Lung (tissue), 12 donors: ENCODE data around the gene SYTL4. TPM values are rescaled to one million over a fixed set of nuclear protein-coding genes. Genes with fewer than 3 reads are reported as not detected.

Source experiments
- ATAC-seq: fragments of 200-7000 bp; cut with Tn5 transposase; one replicate; pipeline ENCODE4 v1.9.1; 2020; ENCODE audit warnings: moderate number of reproducible peaks; ENCODE audit not compliant: insufficient read depth, low FRiP score
- DNase-seq, 3 donors: peaks; one replicate each; pipeline ENCODE4 v3.0.0-alpha.2; 2013 to 2017
- H3K27ac ChIP-seq, 2 donors: one replicate each; pipeline ENCODE4 v1.5.1; 2013; ENCODE audit warnings: mild to moderate bottlenecking in 2 of 2, moderate library complexity in 2 of 2, control low read depth in 1 of 2, inconsistent platforms in 1 of 2, low read depth in 1 of 2, low read length in 1 of 2
- H3K27me3 ChIP-seq, 3 donors: one replicate each; pipeline ENCODE4 v1.5.1; 2013; ENCODE audit warnings: low read length in 2 of 3; ENCODE audit not compliant: control insufficient read depth in 3 of 3, insufficient read depth in 3 of 3
- H3K36me3 ChIP-seq, 4 donors: one replicate each; pipeline ENCODE4 v1.5.1; 2013; ENCODE audit warnings: low read length in 4 of 4, mild to moderate bottlenecking in 1 of 4, moderate library complexity in 1 of 4; ENCODE audit not compliant: control insufficient read depth in 4 of 4, insufficient read depth in 4 of 4
- H3K4me1 ChIP-seq, 5 donors: one replicate each; pipeline ENCODE4 v1.5.1; 2013; ENCODE audit warnings: low read length in 5 of 5, mild to moderate bottlenecking in 2 of 5, moderate library complexity in 1 of 5; ENCODE audit not compliant: control insufficient read depth in 5 of 5, insufficient read depth in 5 of 5
- H3K4me3 ChIP-seq: one replicate; pipeline ENCODE4 v1.5.1; 2013; ENCODE audit warnings: mild to moderate bottlenecking, control low read depth, moderate library complexity
- H3K9ac ChIP-seq, 2 donors: one replicate each; pipeline ENCODE4 v1.5.1; 2013; ENCODE audit warnings: low read length in 2 of 2, control low read depth in 1 of 2; ENCODE audit not compliant: insufficient read depth in 1 of 2
- H3K9me3 ChIP-seq, 4 donors: one replicate each; pipeline ENCODE4 v1.5.1; 2013; ENCODE audit warnings: low read length in 3 of 4, mild to moderate bottlenecking in 1 of 4, moderate library complexity in 1 of 4; ENCODE audit not compliant: control insufficient read depth in 4 of 4, insufficient read depth in 3 of 4
- CTCF ChIP-seq: IDR thresholded peaks from 2 replicates; pipeline ENCODE4 v1.5.1; 2012; ENCODE audit warnings: mild to moderate bottlenecking; ENCODE audit errors: control extremely low read depth, extremely low read depth
- WGBS, 2 donors: extraction: QIAGEN DNeasy Blood & Tissue Kit; methylation state at CpG; one replicate each; pipeline ENCODE4 v1.1.7; 2013; 5-methylcytosine and 5-hydroxymethylcytosine counted together
- polyA plus RNA-seq, 2 donors: library from polyadenylated mRNA; stranded (reverse); fragments of 200-250 nt; gene quantifications; one replicate each; pipeline ENCODE4 v1.2.1, GENCODE V29; 2013
- total RNA-seq, 2 donors: library from RNA; depleted of rRNA in 1 of 2; stranded (reverse); fragments of >200 nt in 1 of 2; gene quantifications; one replicate each; pipeline ENCODE4 v1.2.1, GENCODE V29; 2014 to 2021
- donor health status: control.
- donor health status: control.
- donor health status: Bipolar disorder and iron deficiency.
- donor health status: healthy.
- donor health status: DM: yes; HTN: yes; CAD: no.

SYTL4 gene
- total and polyA plus RNA-seq, 4 donors: 3.4 to 11.7 (median 4.7) TPM

DNA sequence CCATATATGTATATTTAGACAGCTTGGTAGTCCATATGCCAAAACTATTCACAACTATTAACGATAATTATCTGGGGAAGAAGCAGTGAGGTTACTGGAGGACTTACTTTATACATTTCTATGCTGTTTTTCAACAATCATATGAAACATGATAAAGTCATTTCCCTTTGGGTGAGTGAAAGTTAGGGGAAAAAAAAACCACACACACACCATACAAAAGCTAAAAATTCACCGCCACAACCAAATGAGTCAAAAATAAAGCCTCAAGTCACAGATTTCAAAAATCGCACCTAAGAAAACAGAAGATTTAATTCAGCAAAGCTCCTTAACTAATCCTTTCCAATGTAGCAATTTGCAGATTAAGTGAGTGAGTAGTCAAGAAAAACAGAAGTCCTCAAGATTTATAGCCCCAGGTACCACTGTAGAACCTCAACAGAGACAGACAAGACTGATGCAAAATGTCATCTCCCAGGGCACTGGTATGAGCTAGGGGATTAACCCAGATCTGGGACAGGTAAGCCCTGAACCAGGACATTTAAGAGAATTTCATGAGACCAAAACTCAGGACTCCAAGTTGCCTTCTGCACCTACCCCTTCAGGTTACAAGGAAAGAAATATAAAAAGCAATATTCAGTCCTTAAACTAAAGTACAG, 35.1 kb downstream of the SYTL4 start:
- H3K27ac ChIP-seq: no peak overlapping the region
- H3K9me3 ChIP-seq: no peaks in the 10 kb centered on the region
- H3K27me3 ChIP-seq: peaks cover 3 to 29% (median 12%) of the 10 kb centered on the region in 3 donors
- H3K4me3 ChIP-seq: no peak overlapping the region
- 63 to 73% methylated on average over 3 of the region's 3 CpGs for WGBS, 2 donors
- ATAC-seq: no peak
- H3K36me3 ChIP-seq: no peaks in the 10 kb centered on the region
- no peak overlapping the region for H3K9ac ChIP-seq
- no peak for DNase-seq
- TF ChIP-seq CTCF: no peak
- no peaks in the 10 kb centered on the region for H3K4me1 ChIP-seq

GRCh38 chrX:100695991-100696390, 35.9 kb downstream of the SYTL4 start:
- TF ChIP-seq CTCF: no peak
- 55 to 88% methylated on average over 4 of the region's 4 CpGs for WGBS, 2 donors
- no peak overlapping the region for H3K4me3 ChIP-seq

DNA sequence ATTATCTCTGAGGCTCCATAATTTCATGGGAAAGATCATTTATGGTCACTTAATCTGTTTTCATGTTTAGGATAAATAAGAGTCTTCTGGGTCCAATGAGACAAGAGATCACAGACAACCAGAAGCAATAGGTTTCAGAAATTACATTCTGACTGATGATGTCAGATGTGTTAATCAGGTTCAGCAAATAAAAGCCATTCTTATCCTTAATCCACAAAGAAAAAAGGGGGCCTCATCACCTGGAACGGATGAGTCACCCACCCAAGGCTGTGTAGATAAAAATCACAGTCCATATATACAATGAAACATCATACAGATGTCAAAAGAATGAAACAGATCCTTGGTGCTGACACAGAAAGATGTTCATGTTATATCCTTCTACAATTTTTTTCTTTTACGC, 36.6 kb downstream of the SYTL4 start:
- Histone ChIP-seq H3K9ac (no peak overlapping the region), H3K4me1 (no peaks in the 10 kb centered on the region), H3K9me3 (no peaks in the 10 kb centered on the region), H3K27me3 (peaks cover 3 to 21% (median 12%) of the 10 kb centered on the region in 3 donors), H3K36me3 (no peaks in the 10 kb centered on the region), H3K4me3 (no peak overlapping the region), H3K27ac (no peak overlapping the region)
- TF ChIP-seq CTCF: no peak
- ATAC-seq (no peak), DNase-seq (no peak)
- WGBS, 2 donors: 65 to 73% methylated on average over 2 of the region's 2 CpGs

More at GRCh38 chrX:100695991-100696390, 35.9 kb downstream of the SYTL4 start:
- no peak for DNase-seq
- no peak for ATAC-seq
- no peak overlapping the region for H3K9ac ChIP-seq
- no peaks in the 10 kb centered on the region for H3K9me3 ChIP-seq
- no peaks in the 10 kb centered on the region for H3K4me1 ChIP-seq
- no peaks in the 10 kb centered on the region for H3K36me3 ChIP-seq
- H3K27me3 ChIP-seq: peaks cover 3 to 24% (median 12%) of the 10 kb centered on the region in 3 donors
- no peak overlapping the region for H3K27ac ChIP-seq

DNA sequence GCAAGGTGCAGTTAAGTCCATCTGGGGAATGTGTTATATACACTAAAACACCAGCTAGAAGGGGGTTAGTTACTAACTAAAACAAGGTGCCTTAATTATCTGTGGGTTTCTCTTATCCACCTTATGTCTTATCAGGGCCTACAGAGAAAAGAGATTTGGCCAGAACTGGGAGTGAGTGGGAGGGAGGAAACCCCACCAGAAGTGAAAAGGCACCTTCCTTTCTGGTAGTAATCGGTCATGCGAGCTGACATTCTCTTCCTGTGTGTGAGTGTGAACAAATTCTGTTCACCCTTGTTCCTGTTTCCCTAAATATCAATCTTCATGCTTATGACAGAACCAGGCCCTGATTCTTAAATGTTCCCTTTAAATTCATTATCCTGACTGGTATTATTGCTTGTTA, 44.4 kb downstream of the SYTL4 start:
- Histone ChIP-seq H3K36me3 (peaks cover 0 to 5% (median 0%) of the 10 kb centered on the region in 4 donors), H3K4me1 (no peaks in the 10 kb centered on the region), H3K9ac (no peak overlapping the region), H3K4me3 (no peak overlapping the region), H3K9me3 (no peaks in the 10 kb centered on the region), H3K27me3 (peaks cover 0 to 6% (median 3%) of the 10 kb centered on the region in 3 donors), H3K27ac (no peak overlapping the region)
- ATAC-seq (no peak), DNase-seq (no peak)
- 15 to 35% methylated on average over 2 of the region's 2 CpGs for WGBS, 2 donors
- no peak for TF ChIP-seq CTCF
